GM20431 (cell line): ENCODE results near the gene TTLL11.

ENCODE experiments used
- in situ Hi-C: fragments of 300-500 bp; cut with MseI, MboI; formaldehyde crosslinking; loops from one replicate; pipeline ENCODE4 v1.15.0; 2020; ENCODE audit warnings: low sequenced_read_pairs; ENCODE audit not compliant: unreplicated experiment

TTLL11 gene

DNA sequence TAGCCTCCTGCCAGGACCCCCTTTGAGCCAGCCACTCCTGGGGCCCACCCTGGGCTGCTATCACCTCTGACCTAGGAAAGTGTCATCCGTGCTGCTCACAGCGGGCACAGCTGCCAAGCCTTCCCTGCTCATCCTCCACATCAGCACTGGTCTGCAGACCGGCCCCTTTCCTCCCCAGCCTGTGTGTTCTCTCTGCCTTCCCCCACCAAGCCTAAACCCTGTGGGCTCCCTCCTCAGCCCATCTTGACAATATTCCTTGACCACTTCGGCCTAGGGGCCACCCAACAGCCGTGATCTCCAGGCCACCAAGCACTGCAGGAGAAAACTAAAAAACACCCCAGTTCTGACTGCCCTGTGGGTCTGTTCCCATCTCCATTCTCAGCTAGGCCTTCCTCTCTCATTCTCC is 306.6 kb downstream of the TTLL11 start:
- in situ Hi-C loops: no loop called here

DNA sequence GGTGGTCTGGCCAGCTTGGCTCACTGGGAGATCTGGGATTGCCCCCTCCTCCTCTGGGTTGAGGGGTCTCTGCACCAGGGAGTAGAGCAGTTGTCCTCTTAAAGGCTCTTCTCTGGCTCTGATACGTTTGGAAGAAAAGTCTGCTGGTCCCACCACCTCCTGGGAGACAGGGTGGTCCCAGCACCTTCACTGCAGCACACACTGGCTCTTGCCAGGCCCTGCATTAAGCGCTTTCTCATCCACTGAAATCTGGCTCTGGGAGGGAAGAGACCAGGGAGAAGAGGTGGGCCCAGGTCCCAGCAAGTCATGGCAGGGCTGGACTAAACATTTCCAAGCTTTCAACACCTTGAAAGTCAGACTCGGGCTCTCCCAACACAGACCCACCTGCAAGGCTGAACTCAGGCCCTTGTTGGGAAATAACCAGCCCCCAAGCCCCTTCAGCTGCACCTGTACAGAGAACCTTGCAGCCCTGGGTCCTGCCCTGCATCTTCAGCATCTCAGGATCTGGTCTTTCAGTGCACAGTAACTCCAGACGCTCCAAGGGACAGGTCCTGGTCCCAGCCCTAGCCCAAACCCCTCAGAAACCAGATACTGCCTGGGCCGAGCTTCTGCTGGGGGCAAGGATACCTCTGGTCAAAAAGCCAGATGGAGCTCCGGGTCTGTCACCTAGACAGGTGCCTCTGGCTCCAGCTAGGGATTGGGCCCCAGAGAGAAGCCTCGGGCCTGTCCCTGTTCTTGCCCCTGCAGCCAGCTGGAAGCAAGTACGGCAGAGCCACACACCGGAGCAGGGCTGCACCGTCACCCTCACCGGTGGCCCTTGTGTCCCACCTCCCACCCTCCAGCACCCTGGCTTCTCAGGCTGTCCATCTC is 307.2 kb downstream of the TTLL11 start:
- in situ Hi-C loops: no loop called here

- in situ Hi-C loops: no loop called here
Measured at GRCh38 chr9:121784731-121785411, 308.2 kb downstream of the TTLL11 start.

GRCh38 chr9:121783521-121784507 is 309.3 kb downstream of the TTLL11 start:
- in situ Hi-C loops: no loop called here

DNA sequence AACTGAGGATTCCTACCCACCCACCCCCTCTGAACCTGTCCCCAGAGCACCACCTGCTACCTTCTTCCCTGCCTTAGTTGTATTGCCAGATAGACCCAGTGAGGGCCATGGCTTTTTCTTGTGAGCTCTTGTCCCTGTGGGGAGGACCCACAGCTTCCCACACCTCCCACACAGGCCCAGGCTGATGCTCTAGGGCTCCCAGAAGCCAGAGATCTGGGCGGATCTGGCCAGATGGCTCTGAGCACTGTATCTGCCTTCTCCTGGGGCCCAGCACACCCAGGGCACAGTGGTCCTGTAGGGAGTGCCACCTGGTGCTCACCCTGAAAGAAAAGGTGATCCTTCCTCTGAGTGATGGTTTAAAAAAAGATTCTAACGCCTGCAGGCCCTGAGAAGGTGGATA is 310.0 kb downstream of the TTLL11 start:
- in situ Hi-C loops: no loop called here

GRCh38 chr9:121782514-121783110 is 310.5 kb downstream of the TTLL11 start:
- in situ Hi-C loops: no loop called here

GRCh38 chr9:121781701-121782464 is 311.2 kb downstream of the TTLL11 start:
- in situ Hi-C loops: no loop called here

DNA sequence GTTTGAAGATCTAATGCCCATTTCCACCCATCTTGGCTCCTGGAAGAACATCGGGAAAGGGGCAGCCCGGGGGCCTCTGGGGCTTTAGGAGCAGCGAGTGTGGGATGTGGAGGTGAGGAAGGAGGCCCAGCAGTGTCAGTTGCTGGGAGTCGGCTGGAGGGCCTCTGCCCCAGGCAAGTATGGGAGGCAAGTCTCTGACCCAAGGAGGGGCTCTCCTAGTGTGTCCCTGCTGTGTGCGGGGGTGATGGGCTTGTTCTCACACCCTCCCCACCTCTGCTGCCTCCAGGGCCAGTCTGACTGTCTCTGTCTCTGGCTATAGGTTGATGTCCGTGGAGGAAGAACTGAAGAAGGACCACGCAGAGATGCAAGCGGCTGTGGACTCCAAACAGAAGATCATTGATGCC is 312.0 kb downstream of the TTLL11 start:
- in situ Hi-C loops: no loop called here

GRCh38 chr9:121780177-121781040 is 312.7 kb downstream of the TTLL11 start:
- in situ Hi-C loops: no loop called here

DNA sequence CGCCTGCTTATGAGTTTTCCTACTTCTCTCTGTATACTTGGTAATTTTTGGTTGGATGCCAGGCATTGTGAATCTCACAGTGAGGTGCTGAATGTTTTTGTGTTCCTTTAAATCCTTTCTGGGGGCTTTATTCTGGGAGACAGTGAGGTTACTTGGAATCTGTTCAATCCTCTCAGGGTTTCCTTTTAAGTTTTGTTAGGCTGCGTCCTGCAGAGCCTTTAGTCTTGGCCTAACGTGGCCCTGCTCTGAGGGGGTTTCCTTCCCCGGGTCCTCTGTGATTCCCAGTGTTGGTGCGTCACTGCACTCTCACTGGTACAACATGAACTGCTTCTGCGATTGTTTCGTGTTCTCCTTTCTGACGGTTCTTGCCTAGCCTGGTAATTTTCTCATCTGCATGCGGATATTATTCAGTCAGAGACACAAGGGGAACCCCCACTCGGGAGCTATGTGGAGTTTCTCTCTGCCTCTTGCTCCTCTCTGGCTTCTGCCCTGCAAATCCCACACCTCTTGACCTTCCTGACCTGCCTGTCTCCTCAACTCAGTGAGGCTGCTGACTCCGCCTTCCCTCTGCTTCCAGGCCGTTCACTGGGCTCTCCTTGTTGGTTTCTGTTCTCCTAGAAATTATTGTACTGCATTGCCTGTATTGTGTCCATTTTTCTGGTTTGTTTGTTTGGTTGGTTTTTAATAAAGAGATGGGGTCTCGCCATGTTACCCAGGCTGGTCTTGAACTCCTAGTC is 313.6 kb downstream of the TTLL11 start:
- in situ Hi-C loops: no loop called here

DNA sequence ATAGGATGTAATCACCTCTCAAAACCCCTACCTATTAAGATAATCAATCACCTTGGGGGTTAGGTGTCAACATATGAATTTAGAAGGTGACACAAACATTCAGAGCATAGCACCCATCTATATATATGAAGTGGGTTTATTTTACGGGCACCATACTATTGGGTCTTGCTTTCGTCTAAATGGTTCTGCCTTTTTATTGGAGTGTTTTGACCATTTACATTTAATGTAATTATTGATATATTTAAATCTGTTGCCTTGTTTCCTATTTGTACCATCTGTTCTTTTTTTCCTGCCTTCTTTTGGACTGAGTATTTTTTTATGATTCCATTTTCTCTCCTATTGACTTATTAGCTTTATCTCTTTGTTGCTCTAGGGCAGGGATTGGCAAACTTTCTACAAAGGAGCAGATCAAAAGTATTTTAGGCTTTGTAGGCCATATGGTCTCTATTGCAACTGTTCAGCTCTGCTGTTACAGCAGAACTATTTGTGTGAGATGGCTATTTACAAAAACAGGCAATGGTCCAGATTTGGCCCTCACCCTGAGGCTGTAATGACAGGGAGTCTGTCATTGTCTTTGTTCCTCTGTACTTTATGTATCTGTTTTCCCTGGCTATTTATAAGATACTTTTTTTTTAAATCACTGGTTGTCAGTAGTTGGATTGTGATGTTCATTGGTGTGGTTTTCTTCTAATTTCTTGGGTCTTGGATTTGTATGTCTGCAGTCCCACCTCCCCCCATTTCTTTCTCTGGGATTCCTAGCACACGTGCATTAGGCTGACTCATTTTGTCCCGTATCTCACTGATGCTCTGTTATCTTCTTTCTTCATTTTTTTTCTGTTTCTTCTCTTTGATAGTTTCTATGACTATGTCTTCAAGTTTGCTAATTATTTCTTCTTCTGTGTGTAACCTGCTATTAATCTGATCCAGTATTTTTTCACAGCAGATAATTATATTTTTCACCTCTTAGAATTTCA is 314.6 kb downstream of the TTLL11 start:
- in situ Hi-C loops: no loop called here

- in situ Hi-C loops: no loop called here
Measured at GRCh38 chr9:121776739-121777637, 316.1 kb downstream of the TTLL11 start.

DNA sequence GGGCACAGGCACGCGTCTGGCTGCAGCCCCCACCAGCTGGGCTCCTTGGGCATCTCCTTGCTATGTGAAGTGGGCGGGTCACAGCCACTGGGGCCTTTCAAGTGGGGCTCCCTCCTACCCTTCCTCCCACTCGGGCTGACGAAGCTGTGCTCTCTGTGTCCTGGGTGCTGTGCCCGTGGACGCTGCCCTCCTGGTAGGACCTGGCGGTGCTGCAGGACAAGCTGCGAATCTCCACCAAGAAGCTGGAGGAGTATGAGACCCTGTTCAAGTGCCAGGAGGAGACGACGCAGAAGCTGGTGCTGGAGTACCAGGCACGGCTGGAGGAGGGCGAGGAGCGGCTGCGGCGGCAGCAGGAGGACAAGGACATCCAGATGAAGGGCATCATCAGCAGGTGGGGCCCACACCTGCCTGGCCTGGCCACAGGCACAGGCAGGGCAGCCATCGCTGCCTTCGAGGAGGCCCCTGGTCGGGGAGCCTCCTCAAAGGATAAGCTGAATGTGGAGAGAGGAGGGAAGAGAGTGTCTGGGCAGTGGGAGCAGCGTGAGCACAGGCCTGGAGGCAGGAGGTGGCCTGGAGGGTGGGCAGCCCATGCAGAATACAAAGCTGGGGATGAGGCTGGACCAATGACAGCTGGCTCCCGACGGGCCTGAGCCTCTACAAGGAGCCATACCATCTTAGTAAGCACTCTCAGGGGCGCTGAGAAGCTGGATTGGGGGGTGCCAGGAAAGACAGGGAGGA is 316.9 kb downstream of the TTLL11 start:
- in situ Hi-C loops: no loop called here

DNA sequence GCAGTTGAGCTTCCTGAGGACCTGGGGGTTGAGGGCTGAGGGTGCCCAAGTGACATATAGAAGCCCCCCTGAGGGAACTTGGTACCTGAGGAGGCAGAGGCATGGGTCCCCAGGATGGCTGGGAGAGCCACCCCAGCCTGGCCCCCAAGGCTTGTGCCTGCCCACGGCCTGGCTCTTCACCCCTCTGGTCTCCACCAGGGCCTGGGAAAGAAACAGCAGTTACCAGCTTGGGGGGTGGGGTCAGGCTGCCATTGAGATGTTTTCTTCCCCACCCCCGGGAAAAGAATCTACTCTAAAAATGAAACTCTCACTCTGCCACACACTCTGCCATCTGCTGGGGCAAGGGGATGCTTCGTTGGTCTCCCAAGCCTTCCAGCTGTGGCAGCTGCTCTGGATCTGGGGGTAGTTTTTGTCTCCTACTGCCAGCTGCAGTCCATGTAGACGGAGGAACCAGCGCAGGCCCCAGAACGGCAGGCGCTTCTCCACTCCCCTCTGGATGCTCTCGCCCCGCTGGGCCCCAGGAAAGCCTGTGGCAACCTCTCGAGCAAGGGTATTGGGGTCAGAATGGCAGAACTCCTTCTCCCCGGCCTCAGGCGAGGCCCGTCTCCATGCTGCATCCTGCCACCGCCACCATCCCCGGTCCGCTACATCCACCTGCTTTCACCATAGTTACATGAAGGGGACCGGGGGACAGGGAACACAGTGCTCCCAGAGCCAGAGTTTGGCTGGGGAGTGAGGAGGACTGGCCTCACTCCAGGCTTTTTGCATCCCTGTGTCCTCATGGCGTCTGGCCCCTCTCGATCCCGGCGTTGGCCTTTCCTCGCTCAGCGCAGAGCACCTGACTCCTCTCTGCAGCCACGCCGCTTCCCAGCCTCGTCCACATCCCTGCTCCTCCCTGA is 318.1 kb downstream of the TTLL11 start:
- in situ Hi-C loops: no loop called here
